HG03175 (cell line): ENCODE data around the gene CCDC14.
A peak's percentile ranks its signal among the peaks of the same experiment; 100 is the strongest.
"Not testable (repeated sequence)": the region's sequence is repeated elsewhere in the genome, so short reads cannot be mapped to it uniquely, and the experiment has no call there.

Source experiments
- ATAC-seq: cut with Tn5 transposase; IDR thresholded peaks from one replicate; pipeline ENCODE4 v1.9.1; 2021; ENCODE audit warnings: mild to moderate bottlenecking, moderate library complexity; ENCODE audit not compliant: unreplicated experiment

Gene CCDC14

DNA sequence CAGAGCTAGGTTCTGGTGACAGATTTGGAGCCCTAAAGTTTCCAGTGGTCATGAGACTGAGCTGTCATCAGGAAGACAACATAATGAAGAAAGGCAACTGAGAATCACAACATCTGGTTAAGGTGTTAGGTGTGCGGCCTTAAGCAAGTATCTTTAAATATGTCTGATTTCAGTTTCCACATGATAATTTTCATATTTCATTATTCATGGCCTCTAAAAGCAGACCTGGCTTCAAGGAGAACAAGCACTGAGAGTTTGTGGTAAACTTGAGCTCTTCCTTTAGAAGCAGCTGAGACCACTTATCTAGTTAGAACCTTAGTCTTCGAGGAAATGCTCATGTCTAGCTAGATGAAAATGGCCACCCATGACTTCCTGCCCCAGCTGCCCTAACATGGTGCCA is 51.2 kb downstream of the CCDC14 start:
- ATAC-seq: peak; percentile 43

DNA sequence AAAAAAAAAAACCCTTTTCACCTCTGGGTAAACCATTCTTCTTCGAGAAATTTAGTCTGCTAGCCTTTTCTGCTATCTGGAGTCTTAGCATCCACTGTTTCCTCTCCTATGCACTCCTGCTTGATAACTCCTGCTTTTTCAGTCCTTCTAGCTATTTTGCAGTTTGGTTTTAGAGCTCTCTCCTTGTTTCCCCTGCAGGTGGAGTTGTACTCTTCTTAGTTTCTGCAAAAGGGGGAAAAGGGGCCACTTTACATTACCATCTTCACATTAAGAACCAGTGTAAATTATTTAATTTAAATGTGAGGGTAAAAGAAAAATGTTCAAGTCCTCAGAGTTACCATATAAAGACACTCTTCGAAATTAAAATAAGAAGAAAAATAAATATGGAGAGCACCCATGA is 53.3 kb downstream of the CCDC14 start:
- no peak for ATAC-seq

DNA sequence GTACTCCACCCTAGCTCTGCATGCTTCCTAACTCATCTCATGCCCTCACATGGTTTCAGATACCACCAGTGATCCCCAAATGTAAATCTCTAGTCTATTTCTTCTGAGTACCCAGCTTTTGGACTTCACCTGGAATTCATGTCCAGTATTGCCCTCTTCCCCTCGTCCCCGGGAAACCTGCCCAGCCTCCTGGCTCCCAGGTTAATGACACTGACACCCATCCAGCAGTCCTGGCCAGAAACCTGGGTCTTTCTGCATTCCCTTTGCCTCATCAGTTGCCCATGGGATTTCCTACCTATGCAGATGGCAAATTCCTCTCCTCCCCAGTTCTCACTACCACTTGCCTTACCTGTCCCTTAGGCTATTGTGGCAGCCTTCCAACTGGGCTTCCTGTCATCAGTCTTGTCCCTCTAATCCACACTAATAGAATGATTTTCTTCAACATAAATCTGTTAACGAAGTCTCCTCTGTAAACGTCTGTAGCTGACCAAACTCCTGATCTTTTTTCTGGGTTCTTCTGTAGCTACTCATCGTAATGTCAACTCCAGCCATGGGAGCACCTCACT is 61.6 kb downstream of the CCDC14 start:
- ATAC-seq: no peak

DNA sequence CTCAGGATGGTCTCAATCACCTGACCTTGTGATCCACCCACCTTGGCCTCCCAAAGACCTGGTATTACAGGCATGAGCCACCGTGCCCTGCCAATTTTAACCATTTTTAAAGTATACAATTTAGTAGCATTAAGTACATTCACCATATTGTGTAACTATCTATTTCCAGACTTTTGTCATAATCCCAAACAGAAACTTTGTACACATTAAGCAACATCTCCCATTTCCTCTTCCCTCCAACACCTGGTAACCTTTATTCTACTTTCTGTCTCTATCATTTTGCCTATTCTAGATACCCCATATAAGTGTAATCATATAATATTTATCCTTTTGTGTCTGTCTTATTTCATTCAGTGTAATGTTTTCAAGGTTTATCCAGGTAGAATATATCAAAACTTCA is 68.0 kb downstream of the CCDC14 start:
- no peak for ATAC-seq

DNA sequence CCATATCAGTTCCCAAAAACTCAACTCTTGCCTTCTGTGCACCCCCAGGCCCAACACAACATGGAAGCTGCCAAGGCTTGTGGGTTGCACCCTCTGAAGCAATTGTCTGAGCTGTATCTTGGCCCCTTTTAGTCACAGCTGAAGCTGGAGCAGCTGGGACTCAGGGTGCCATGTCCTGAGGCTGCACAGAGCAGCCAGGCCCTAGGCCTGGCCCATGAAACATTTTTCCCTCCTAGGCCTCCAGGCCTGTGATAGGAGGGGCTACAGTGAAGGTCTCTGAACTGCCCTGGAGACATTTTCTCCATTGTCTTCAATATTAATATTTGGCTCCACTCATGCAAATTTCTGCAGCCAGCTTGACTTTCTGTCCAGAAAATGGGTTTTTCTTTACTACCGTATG is 68.8 kb downstream of the CCDC14 start:
- ATAC-seq: no peak

DNA sequence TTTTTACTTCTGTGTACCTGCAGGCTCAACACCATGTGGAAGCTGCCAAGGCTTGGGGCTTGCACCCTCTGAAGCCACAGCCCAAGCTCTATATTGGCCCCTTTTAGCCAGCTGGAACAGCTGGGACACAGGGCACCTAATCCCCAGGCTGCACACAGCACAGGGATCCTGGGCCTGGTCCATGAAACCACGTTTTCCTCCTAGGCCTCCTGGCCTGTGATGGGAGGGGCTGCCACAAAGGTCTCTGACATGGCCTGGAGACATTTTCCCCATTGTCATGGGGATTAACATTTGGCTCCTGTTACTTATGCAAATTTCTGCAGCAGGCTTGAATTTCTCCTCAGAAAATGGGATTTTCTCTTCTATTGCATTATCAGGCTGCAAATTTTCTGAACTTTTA is 70.0 kb downstream of the CCDC14 start:
- not testable (repeated sequence) for ATAC-seq

DNA sequence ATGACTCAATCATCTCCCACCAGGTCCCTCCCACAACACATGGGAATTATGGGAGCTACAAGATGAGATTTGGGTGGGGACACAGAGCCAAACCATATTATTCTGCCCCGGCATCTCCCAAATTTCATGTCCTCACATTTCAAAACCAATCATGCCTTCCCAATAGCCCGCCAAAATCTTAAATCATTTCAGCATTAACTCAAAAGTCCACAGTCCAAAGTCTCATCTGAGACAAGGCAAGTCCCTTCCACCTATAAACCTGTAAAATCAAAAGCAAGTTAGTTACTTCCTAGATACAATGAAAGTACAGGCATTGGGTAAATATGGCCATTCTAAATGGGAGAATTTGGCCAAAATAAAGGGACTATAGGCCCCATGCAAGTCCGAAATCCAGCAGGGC is 70.9 kb downstream of the CCDC14 start:
- ATAC-seq: not testable (repeated sequence)

DNA sequence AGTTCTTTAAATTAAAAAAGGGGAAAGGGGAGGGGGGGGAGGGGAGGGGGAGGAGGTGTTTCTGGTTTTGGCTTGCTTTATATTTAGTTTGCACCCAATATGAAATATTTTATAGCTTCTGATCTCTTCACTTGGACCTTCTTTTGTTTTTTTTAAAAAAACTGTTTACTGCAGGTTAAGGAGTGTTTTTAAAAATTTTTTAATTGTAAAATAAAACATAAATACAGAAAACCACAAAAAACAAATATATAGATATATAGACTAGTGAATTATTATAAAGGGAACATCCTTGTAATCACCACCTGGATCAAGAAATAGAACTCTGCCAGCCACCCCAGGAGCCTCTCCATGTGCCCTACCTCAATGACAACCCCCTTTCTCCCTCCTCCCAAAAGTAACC is 76.0 kb downstream of the CCDC14 start:
- no peak for ATAC-seq

DNA sequence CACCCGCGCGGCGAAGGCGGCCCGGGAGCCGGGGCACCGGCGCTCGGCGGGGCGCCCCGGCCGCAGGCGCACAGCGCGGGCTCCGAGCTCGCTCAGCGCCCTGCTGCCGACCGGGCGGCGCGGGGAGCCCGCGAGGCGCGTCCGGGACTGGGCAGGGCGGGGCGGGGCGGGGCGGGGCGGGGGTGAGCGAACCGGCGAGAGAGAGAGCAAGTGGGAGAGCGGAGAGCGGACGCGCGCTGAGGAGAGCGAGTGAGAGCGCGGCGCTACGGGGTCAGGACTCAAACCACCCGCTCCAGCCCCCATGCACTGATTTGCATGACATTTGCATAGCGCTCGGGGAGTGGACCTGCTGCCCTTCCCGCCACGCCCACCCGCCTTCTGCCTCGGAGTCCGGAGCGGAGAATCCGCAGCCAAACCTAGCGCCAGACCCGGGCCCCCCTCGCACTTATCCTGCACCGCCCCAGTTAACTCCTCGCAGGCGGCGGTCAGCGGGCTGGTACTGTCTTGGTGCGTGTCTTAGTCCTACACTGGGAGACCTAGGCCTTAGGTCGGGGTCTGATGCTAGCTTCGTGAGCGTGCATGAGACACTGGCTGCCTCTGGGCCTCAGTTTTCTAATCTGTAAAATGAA is 76.7 kb downstream of the CCDC14 start, which contains the start of gene MYLK:
TSS of gene MYLK (minus strand) at position 130 of the 629 bp plus-strand sequence. CDS start 90,491 bp downstream, outside the sequence.
- ATAC-seq: peak; percentile 67

DNA sequence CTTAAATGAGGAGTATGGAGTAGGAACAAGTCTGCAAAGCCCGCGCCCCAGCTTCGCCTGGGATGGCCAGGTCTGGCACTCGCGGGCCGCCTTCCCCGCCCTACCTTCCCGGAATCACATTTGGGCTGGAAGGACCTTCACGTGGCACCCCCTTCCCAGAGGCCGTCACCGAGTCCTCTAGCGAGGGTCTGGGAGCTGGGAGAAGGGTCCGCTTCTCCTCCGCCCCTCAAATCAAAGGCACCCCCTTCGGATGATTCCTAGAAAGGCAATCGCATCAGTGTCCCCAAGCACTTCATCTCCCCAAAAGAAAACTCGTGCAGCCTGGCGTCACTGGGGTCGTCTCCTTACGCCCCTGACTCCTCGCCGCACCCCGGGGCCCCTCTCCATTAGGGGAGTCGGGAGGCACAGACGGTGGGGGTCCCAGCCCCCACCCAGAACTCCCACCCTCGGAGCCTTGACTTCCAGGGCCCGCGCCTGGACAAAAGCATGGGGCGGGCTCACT is 77.3 kb downstream of the CCDC14 start:
- no peak for ATAC-seq

DNA sequence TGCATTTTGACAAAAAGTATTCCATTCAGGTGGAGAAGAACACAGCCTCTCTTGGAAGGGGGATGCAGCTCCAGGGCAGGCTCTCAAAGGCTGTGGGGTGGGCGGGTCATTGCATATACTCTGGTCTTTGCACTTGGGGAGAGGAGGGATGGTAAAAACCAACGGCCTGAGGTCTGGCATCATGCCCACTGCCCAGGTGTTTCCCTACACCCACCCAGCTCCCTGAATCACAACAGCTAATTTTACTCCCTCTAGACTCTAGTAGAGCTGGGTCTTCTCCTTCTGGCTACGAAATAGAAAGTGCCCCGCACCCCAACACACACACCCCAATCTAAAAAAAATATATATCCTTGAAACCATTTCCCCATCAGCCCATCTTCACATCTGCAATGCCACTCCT is 77.9 kb downstream of the CCDC14 start:
- no peak for ATAC-seq

DNA sequence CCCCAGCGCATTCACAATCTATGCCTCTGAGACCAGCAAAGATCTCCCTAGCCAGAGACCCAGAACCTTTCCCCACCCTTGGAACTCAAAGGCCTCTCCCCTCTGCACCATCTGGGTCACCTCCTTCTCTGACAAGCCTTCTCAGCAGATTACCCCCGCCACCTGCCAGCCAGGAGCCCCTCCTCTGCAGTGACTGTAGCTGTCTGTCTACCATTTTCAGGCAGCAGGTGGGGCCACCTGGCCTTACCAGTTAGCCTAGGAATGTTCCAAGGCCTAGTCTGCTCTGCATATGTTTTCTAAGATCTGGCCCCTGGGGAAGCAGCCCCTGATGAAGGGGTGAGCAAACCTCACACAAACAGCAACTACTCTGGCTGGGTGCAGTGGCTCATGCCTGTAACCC is 79.3 kb downstream of the CCDC14 start:
- no peak for ATAC-seq

DNA sequence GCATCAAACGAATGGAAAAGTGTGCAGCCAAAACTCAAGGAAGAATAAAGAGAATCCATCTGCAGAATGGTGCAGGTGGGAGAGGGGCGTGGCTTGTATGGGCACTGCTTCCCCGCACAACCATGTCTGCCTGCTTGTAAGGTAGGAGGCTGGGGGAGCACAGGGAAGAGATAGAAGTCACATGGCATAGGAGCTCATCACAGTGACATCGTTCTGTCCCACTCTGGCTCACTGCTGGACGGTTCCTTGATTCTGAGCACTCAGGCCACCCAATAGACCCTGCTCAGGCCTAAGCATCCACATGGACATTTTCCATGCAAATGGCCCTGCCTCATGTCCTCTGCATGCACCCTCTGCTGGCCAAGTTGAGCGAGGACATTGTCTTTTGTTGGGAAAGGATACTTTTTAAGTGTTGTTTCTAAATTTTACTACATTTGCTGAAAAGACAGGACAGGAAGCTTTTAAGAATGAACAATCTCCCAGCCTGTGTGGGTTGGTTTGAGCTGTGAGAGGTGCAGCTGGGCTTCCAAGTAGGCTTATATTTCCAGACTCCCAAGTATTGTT is 79.9 kb downstream of the CCDC14 start:
- no peak for ATAC-seq

DNA sequence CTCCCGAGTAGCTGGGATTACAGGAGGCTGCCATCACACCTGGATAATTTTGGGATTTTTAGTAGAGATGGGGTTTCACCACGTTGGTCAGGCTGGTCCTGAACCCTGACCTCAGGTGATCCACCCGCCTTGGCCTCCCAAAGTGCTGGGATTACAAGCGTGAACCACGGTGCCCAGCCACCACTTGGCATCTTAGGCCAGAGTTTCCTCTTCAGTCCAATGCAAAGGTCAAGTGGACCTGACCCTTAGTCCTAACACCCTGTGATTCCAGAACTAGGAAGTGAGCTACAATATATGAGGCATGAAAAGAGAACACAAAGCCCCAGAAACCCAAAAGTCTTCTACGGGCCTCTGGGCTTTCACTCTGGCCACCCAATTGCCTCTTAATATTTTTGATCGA is 82.2 kb downstream of the CCDC14 start:
- no peak for ATAC-seq

DNA sequence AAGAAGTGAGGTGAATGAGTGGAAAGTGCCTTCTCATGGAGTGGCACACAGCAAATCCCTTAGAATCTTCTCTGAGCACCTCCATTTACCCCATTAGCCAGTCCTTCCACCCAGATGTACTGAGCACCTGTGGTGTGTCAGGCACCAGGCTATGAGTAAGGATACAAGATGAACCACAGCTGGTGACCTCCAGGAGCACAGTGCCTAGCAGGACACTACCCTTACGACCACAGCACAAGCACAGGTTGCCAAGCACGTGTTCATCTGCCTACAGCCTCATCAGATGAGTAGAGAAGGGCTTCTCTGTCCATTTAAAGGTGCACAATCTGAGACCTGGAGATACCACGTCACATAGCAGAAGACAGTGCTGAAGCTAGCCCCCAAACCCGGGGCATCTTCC is 83.1 kb downstream of the CCDC14 start:
- ATAC-seq: no peak

DNA sequence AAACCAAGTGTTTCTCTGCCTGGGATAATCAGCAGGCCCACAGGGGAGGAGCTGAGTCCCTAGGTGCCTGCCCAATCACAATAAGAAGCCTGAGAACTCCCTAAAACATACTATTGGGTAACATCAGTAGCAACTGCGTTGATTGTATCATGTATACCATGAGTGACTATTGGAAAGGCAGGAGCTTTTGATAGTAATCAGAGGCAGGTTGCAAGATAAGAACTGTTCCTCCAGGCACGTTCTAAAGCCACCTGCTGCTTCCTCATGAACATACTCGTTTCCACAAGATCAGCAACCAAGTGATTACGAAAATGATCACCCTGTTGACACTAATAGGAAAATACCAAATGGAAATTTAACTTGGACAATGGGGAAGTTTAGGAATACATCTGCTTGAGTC is 83.6 kb downstream of the CCDC14 start:
- ATAC-seq: no peak

DNA sequence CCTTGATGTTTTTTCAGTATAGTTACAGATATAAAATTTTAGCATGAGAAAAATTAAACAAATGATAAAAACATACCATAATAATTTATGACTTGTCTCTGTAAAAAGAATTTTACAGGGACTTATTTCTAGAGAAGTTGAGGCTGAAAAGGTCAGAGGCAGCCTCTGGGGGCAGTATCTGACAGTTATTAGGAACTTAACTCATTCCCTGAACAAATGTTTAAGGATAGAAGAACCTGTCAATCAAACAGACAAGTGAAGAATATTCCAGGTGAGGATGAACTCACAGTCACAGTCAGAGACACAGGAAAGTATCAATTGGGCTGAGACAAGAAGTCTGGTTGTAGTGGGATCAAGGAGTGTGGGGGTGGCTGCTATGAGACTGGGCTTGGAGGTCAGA is 84.2 kb downstream of the CCDC14 start:
- no peak for ATAC-seq

DNA sequence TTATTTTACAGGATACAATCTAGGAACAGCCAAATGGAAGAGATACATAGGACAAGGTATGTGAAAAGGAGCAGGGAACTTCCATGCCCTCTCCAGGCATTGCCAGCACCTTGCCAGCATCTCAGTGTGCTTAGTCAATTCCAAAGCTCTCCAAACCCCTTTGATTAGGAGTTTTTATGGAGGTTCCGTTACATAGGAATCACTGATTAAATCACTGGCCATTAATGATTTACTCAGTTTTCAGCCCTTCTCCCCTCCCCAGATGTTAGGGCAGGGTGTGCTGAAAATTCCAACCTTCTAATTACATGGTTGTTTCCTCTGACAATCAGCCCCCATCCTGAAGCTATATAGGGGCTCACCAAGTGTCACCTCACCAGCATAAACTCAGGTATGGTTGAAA is 88.4 kb downstream of the CCDC14 start:
- no peak for ATAC-seq

DNA sequence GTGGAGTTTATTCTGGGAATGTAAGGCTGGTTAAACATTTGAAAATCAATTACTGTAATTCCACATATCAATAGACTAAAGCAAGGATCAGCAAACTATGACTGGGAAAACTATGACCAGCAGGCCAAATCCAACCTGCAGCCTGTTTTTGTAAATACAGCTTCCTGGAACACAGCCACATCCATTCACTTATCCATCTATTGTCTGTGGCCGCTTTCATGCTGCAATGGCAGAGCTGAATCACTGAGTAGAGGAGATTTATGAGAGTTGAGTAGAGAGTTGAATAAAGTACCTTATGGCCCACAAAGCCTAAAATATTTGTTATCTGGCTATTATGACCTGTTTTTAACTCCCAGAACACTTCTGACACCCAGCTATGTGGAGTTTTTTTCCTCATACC is 89.1 kb downstream of the CCDC14 start:
- no peak for ATAC-seq

DNA sequence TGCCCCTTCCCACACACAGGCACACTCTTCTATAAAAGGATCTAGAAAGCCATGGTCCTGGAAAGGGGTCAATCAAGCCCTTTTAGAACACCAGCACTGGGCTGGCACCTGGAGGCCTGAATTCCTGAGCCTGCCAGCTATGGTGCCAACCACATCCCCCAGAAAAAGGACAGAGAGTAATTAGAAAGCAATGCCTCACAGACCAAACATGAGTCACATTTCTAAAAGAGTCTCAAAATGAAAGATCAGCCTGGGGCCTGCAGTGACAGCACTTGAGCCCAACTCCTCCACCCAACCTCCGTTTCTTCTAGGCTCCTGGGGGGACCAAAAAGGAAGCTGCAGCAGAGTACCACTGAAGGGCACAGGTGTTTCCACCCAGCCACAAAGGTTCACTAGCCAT is 91.0 kb downstream of the CCDC14 start:
- no peak for ATAC-seq

DNA sequence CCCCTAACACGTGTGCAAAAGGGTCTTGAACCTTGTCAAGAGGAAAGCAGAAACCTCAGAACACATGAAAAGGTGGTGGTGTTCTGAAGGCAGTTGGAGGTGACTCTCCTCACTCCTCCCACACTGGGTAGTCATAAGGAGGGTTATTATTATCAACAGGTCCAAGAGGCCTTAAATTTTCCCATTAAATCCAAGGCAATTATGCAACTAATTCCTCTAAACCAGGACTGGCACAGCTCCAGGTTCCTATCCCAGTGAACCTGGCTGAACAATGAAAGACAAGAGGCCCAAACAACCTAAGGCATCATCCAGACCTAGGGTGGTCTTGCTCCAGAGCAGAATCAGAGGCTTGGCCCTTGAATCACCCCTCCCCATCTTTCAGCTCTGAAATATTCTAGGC is 91.9 kb downstream of the CCDC14 start:
- ATAC-seq: no peak

DNA sequence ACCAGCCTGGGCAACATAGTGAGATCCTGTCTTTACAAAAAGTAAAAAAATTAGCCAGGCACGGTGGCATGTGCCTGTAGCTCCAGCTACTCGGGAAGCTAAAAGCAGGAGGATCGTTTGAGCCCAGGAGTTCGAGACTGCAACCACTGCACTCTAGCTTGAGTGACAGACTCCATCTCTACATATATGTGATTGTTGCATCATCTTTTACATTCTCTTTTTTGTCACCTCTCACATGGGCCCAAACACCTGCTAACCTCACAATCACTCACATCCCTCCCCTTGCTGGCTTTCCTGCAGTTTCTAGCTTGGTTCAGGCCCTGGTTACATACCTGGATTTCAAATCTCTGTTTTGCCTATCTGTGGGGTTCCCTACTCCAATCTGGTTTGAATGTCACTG is 96.3 kb downstream of the CCDC14 start:
- no peak for ATAC-seq
